NCI-H1930 (cell line): Measurements from ENCODE around the gene SCYL1.

ENCODE experiments used
- DNase-seq, 2 experiments: peaks; one replicate each; lab custom pipeline; 2025; lab: John Stamatoyannopoulos, UW

SCYL1 gene

DNA sequence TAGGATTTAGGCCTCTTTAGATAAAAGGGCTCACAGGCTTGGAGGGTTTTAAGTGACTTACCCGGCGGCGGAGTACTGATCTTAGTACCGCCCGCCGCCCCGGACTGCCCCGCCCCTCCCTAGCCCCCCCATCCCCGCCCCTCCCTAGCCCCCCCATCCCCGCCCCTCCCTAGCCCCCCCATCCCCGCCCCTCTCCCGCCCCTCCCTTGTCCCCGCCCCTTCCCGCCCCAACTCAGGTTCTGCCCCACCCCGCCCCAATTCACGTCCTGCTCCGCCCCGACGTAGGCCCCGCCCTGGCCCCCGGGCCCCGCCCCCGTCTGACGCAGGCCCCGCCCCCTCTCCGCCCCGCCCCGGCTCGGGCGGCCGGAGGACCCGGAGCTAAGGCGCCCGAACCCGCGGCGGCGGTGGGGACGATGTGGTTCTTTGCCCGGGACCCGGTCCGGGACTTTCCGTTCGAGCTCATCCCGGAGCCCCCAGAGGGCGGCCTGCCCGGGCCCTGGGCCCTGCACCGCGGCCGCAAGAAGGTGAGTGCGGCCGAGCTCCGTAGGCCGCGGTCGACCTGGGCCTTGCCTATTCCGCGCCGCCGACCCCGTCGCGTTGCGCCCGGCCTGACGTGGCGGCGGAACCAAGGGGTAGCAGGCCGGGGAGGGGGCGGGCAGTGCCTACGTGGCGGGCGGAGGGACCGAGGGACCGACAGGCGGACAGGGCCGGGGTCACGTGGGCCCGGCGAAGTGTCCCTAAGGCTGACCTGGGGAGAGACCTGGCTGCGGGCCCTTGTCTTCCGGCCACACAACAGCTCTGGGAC lies at the start of gene SCYL1:
Gene SCYL1, plus strand, starts transcription at position 343 of the 805 bp plus-strand sequence. Its CDS starts 71 bp downstream, at position 414.
- DNase-seq = peak in 1 of 2 experiments; percentile 38

GRCh38 chr11:65476632-65477148 lies 48.2 kb upstream of the SCYL1 start:
- no peak for DNase-seq

- peak; percentile 80 to 91 for DNase-seq
Measured at GRCh38 chr11:65477149-65477965, 47.5 kb upstream of the SCYL1 start.

DNA sequence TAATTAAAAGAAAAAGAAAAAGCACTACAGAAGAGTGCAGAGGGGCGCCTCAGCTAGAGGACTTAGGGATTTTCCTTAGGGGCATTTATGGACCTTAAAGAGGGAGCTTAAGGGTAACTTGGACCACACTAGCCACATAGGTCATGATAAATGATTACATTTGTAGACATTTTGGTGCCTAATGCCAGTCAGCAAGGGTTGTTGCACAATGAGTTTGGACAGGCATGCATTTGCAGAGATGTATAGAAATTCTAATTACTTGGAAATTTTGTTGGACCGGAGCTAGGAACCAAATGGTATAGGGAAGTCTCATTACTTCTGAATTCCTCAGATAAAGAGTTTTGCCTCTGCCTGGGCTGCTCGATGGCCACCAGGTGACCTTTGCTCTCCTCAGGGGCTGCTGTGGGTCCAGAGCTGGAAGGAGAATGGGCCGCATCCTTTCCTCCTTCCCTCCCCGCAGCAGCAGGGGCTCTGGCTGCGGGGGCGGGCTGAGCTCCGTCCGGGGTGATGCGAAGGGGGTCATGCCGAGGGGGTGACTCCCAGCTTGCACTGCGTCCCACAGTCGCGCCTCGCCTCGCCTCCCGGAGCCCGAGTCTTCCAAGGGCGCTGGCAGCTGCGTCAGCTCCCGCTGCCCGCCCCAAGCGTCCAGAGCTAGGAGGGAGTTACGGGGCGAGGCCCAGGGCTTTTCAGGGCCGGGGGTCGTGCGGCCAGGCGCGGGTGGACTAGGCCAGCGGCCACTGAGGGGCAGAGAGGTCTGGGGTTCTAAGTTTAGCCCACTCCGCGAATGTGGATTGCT lies 46.3 kb upstream of the SCYL1 start:
- DNase-seq = no peak

GRCh38 chr11:65479184-65480145 lies 45.4 kb upstream of the SCYL1 start:
- no peak for DNase-seq

- DNase-seq = no peak
Measured at GRCh38 chr11:65482306-65482850, 42.5 kb upstream of the SCYL1 start.

- DNase-seq = no peak
Measured at GRCh38 chr11:65485920-65486219, 39.0 kb upstream of the SCYL1 start.

GRCh38 chr11:65486570-65487466 lies 38.1 kb upstream of the SCYL1 start:
- DNase-seq = no peak

DNA sequence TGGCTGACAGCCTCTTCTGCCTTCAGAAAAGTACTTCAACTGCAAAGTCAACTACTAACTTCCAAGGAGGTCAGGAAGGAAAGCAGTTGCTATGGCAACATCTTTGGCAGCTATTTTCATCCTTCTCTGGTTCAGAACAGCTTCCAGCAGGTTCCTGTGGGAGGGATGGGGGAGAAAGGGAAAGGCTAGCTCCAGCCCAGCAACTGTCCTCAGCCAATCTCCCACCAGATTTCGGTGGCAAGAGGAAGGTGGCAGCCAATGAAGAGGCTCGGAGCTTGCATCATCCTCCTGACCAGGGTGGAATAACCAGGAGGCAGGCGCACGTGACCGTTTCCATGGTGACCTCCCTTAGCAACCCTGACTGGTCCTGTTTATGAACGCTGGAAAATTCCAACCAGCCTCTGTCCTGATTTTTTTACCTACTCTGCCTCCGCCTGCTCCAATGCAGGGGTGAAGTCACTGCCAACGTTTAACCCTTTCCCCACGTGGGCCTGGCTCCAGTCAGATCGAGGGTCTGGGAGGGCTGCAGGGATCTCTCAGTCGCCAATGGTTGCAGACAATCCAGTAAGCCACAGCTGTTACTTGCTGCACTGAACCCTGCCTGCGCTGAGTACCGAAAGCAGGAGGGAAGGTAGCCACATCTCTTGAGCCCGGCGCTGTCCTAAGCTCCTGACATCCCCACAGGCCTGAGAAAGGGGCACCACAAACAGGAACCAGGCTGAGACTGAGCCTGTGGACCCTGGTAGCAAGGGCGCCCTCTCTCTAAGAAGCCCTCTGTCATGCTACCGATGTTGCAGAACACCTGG lies 37.2 kb upstream of the SCYL1 start:
- peak; percentile 94 to 95 for DNase-seq

DNA sequence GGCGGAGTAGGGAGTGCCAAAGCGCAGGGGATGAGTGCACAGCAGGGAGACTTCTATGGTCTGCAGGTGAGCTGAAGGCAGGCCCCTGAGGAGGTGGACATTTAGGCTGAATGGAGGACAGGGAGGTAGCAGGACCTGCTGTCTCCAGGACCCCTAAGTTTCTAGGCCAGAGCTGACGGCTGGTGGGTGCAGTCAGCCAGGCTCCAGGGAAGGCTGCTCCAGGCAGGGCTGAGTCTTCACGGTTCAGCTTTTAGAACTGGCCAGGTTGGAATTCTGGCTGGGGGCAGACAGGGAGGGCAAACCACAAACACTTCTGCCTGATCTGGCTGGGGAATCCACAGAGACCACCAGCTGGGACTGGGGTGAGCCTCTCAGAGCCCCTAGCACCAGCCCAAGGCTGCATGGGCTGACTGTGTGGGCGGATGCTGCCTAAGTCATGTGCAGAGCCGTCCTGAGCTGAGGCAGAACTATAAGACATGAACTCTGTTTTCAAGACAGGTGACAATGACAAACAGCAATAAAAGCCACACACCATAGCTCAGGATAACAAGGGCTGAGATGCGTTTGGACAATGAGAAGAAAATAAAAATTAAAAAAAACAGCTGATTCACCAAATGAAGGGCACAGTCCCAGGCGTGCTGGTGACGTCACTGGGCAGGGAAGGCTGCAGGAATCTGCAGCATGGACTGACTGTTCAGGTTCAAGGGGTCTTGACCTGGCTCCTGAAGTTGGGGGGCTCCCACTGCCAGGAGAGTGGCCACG lies 36.4 kb upstream of the SCYL1 start:
- no peak for DNase-seq

DNA sequence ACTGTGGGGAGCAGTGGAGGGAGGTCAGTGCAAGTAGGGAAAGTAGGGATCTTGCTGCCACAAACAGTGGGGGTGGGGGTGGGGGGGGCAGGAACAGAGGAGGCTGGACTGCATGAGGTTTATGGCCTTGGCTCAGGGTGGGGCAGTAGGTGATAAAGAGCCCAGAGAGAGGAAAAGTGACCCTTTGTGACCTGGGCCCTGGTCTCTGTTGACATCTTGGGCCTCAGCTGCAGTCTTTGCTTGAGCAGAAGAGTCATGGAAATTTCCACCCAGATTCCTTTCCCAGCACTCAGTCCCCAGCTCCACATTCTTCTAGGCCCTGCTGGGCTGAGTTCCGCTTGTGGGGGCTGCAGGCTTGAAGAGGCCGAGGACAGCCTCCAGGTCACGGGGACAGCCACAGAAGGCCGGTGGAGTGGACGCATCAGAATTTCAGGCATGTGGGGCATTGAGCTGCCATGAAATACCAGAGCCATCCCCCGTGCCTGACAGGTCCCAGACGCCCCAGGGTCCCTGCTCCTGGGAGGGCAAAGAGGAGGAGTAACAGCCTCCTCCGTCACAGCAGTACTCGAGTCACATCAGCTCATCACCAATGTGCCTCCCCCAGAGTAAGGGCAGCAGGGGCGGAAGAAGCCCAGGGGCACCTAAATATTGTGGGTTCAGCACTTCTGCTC lies 35.7 kb upstream of the SCYL1 start:
- DNase-seq = no peak

- DNase-seq = no peak
Measured at GRCh38 chr11:65489706-65490320, 35.1 kb upstream of the SCYL1 start.

DNA sequence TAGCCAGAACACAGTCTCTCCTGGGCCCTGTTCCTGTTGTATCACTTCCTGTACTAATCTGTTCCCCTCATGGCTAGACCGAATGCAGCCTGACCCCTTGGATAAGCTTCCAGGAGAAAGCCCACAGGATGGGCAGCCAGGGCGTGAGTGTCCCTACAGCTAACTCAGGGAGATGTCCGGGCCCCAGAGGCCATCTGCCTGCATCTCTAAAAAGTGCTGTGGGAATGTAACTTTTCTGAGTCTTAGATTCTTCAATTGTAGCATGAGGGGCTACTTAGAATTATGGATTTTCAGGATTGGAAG lies 33.8 kb upstream of the SCYL1 start:
- no peak for DNase-seq

GRCh38 chr11:65491614-65492386 lies 33.1 kb upstream of the SCYL1 start:
- peak in 1 of 2 experiments; percentile 69 for DNase-seq

- DNase-seq = no peak
Measured at GRCh38 chr11:65492387-65492636, 32.6 kb upstream of the SCYL1 start.

DNA sequence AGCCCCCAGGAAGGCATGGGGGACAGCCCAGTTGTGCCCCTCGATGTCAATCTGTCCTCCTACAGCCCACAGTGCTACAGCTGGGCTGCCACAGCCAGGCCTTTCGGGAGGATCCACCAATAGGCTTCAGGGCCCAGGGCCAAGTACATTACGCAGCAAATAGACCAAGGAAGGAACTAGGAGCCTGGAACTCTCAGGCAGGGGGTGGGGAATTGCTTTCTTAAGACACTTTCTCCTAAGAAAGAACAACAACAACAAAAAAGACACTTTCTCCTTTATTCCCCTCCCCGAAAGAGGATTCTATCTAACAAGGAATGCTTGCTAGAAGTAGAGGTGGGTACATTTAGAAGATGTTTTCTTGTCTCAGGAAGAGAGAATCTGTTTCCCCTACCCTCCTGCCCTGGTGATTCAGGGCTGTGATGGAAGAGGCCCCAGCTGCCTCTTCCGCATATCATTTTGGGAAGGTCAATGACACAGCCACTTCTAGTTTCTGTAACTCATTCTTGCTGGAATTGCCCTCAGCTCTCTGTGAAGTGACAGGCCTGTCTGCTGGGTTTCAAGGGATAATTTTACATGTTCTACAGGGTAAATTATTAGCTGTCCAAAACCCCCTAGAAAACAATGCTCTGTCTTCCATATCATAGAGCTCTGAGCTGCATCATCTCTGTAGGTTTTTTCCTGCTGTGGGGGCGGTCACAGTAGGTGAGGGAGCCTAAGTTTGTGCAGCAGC lies 32.1 kb upstream of the SCYL1 start:
- no peak for DNase-seq
